ENCODE measurements around the gene KIRREL3. TPM values are rescaled to one million over a fixed set of nuclear protein-coding genes. Genes with fewer than 3 reads are reported as not detected.

The KIRREL3 gene
- total RNA-seq, 1 experiment from 2014 or later: 2.2 TPM

GRCh38 chr11:126421271-126421671 lies 579.3 kb downstream of the KIRREL3 start:
- Histone ChIP-seq H4K20me1 (ENCODE audit: insufficient read depth) (no peaks in the 10 kb centered on the region), H3K36me3 (ENCODE audit: low read depth) (peaks cover 7% of the 10 kb centered on the region), H3K4me3 (no peak overlapping the region), H3K9me3 (ENCODE audit: insufficient read depth, low read depth) (no peaks in the 10 kb centered on the region), H3K27me3 (ENCODE audit: insufficient read depth, low read depth) (no peaks in the 10 kb centered on the region), H3K79me2 (ENCODE audit: low read depth) (no peaks in the 10 kb centered on the region), H2AFZ (no peak overlapping the region), H3K27ac (no peak overlapping the region), H3F3A (ENCODE audit: insufficient read depth, low read depth) (peaks cover 10% of the 10 kb centered on the region; the same call in 1 of the 2 replicates), H3K4me1 (replicated peaks; ENCODE audit: insufficient read depth) (0 out of 2 replicates have a peak, but pooled peaks cover 5% of the 10 kb centered on the region), H3K9me2 (ENCODE audit: insufficient read depth) (no peaks in the 10 kb centered on the region), H3K4me2 (no peak overlapping the region)
- BruUV-seq (replicated peaks): no TSS peak
- ChIA-PET CTCF (no interaction called here), POLR2A (ENCODE audit: unreplicated experiment) (no interaction called here)
- intact Hi-C loops (cut with micrococcal nuclease; ENCODE audit: unreplicated experiment): no loop called here
- DNase-seq: no peak
- TF ChIP-seq EZH2 (IDR thresholded peaks at IDR 0.05; ENCODE audit: low read depth): no peak
- TF ChIP-seq CTCF (conservative IDR thresholded peaks at IDR 0.05): no peak

GRCh38 chr11:126420698-126421256 lies 579.8 kb downstream of the KIRREL3 start:
- intact Hi-C loops (cut with micrococcal nuclease; ENCODE audit: unreplicated experiment): no loop called here
- H3K4me3 ChIP-seq: no peak overlapping the region
- ChIA-PET POLR2A (ENCODE audit: unreplicated experiment) (no interaction called here), CTCF (no interaction called here)
- no peak overlapping the region for H3K27ac ChIP-seq
- H3K79me2 ChIP-seq (ENCODE audit: low read depth): no peaks in the 10 kb centered on the region
- no peaks in the 10 kb centered on the region for H3K27me3 ChIP-seq (ENCODE audit: insufficient read depth, low read depth)
- no peak overlapping the region for H2AFZ ChIP-seq
- BruUV-seq (replicated peaks): no TSS peak
- no peak for DNase-seq
- peaks cover 7% of the 10 kb centered on the region for H3K36me3 ChIP-seq (ENCODE audit: low read depth)
- H3K4me1 ChIP-seq (replicated peaks; ENCODE audit: insufficient read depth): 0 out of 2 replicates have a peak, but pooled peaks cover 2% of the 10 kb centered on the region
- no peaks in the 10 kb centered on the region for H3K9me3 ChIP-seq (ENCODE audit: insufficient read depth, low read depth)
- H3F3A ChIP-seq (ENCODE audit: insufficient read depth, low read depth): peaks cover 8% of the 10 kb centered on the region; the same call in 1 of the 2 replicates
- no peak overlapping the region for H3K4me2 ChIP-seq
- no peak for TF ChIP-seq CTCF (conservative IDR thresholded peaks at IDR 0.05)
- TF ChIP-seq EZH2 (IDR thresholded peaks at IDR 0.05; ENCODE audit: low read depth): no peak
- no peaks in the 10 kb centered on the region for H3K9me2 ChIP-seq (ENCODE audit: insufficient read depth)
- H4K20me1 ChIP-seq (ENCODE audit: insufficient read depth): no peaks in the 10 kb centered on the region

GRCh38 chr11:126419801-126420697 lies 580.5 kb downstream of the KIRREL3 start:
- ChIA-PET POLR2A (ENCODE audit: unreplicated experiment) (no interaction called here), CTCF (no interaction called here)
- TF ChIP-seq CTCF (conservative IDR thresholded peaks at IDR 0.05) (no peak), EZH2 (IDR thresholded peaks at IDR 0.05; ENCODE audit: low read depth) (no peak)
- Histone ChIP-seq H3K9me3 (ENCODE audit: insufficient read depth, low read depth) (no peaks in the 10 kb centered on the region), H3K36me3 (ENCODE audit: low read depth) (peaks cover 7% of the 10 kb centered on the region), H3F3A (ENCODE audit: insufficient read depth, low read depth) (peaks cover 5% of the 10 kb centered on the region; the same call in 1 of the 2 replicates), H3K27me3 (ENCODE audit: insufficient read depth, low read depth) (no peaks in the 10 kb centered on the region), H3K4me1 (replicated peaks; ENCODE audit: insufficient read depth) (no peaks in the 10 kb centered on the region), H3K27ac (no peak overlapping the region), H3K9me2 (ENCODE audit: insufficient read depth) (no peaks in the 10 kb centered on the region), H3K79me2 (ENCODE audit: low read depth) (no peaks in the 10 kb centered on the region), H4K20me1 (ENCODE audit: insufficient read depth) (no peaks in the 10 kb centered on the region), H2AFZ (no peak overlapping the region), H3K4me3 (no peak overlapping the region), H3K4me2 (no peak overlapping the region)
- BruUV-seq (replicated peaks): no TSS peak
- intact Hi-C loops (cut with micrococcal nuclease; ENCODE audit: unreplicated experiment): no loop called here
- no peak for DNase-seq
